Lower leg skin (tissue), 4 donors: ENCODE data around the gene RASSF5. TPM values are rescaled to one million over a fixed set of nuclear protein-coding genes. Genes with fewer than 3 reads are reported as not detected.

Experiments used
- DNase-seq, 2 donors: peaks; one replicate each; pipeline ENCODE4 v3.0.0-alpha.2; 2019; ENCODE audit warnings: low spot score in 2 of 2
- H3K4me3 ChIP-seq: fragments of 200-600 bp; sonication (generic); 2 replicates; pipeline ENCODE4 v1.5.1; 2017; ENCODE audit warnings: mild to moderate bottlenecking, low read depth; ENCODE audit not compliant: poor library complexity, severe bottlenecking
- CTCF ChIP-seq, 3 donors: fragments of 450-650 bp; IDR thresholded peaks; one replicate each; pipeline ENCODE4 v1.5.1; 2016; ENCODE audit warnings: antibody characterized with exemption in 3 of 3, mild to moderate bottlenecking in 3 of 3, moderate library complexity in 2 of 3
- POLR2A ChIP-seq, 2 donors: fragments of 450-650 bp; IDR thresholded peaks; one replicate each; pipeline ENCODE4 v1.6.1; 2016 to 2017; ENCODE audit warnings: antibody characterized with exemption in 2 of 2, mild to moderate bottlenecking in 1 of 2, moderate library complexity in 1 of 2
- WGBS, 2 donors: methylation state at CpG; one replicate each; pipeline ENCODE4 v1.1.5; 2018; 5-methylcytosine and 5-hydroxymethylcytosine counted together
- intact Hi-C: fragments of 100-400 bp; cut with DNase I; formaldehyde crosslinking; loops from one replicate; pipeline ENCODE4 v1.15.0; 2023; ENCODE audit warnings: low total_unique reads
- total RNA-seq, 4 donors: library from RNA; depleted of rRNA; stranded (reverse); fragments of >200 nt; gene quantifications; one replicate each; pipeline ENCODE4 v1.1.0, GENCODE V29; 2016

RASSF5 gene
- total RNA-seq, 4 donors from 2014 or later, result 81.3 to 102 (median 86.1) TPM

- intact Hi-C loops, result no loop called here
- H3K4me3 ChIP-seq, result no peak overlapping the region
- WGBS, 2 donors, result 83 to 84% methylated on average over 3 of the region's 3 CpGs
- TF ChIP-seq CTCF (IDR thresholded peaks at IDR 0.05) (no peak), POLR2A (IDR thresholded peaks at IDR 0.05) (no peak)
- no peak for DNase-seq
Observed at GRCh38 chr1:206575894-206576737, 68.8 kb downstream of the RASSF5 start.

- no peak for DNase-seq
- H3K4me3 ChIP-seq, result no peak overlapping the region
- no peak for TF ChIP-seq POLR2A (IDR thresholded peaks at IDR 0.05)
- TF ChIP-seq CTCF (IDR thresholded peaks at IDR 0.05), result no peak
- 70 to 72% methylated on average over 4 of the region's 4 CpGs for WGBS, 2 donors
- intact Hi-C loops, result no loop called here
Observed at GRCh38 chr1:206577626-206578025, 70.3 kb downstream of the RASSF5 start.

- WGBS, 2 donors, result 69 to 78% methylated on average over 10 of the region's 10 CpGs
- no peak overlapping the region for H3K4me3 ChIP-seq
- intact Hi-C loops, result no loop called here
- DNase-seq, result no peak
- TF ChIP-seq POLR2A (IDR thresholded peaks at IDR 0.05) (no peak), CTCF (IDR thresholded peaks at IDR 0.05) (no peak)
Observed at GRCh38 chr1:206578068-206578977, 71.0 kb downstream of the RASSF5 start.

- no peak for DNase-seq
- H3K4me3 ChIP-seq, result no peak overlapping the region
- TF ChIP-seq CTCF (IDR thresholded peaks at IDR 0.05) (no peak), POLR2A (IDR thresholded peaks at IDR 0.05) (no peak)
Observed at GRCh38 chr1:206578978-206579374, 71.6 kb downstream of the RASSF5 start.

GRCh38 chr1:206579747-206580437, 72.6 kb downstream of the RASSF5 start:
- TF ChIP-seq CTCF (IDR thresholded peaks at IDR 0.05) (no peak), POLR2A (IDR thresholded peaks at IDR 0.05) (no peak)
- H3K4me3 ChIP-seq, result no peak overlapping the region
- peak; percentile 67 to 93 for DNase-seq
- intact Hi-C loops, result loop anchor here (5.0 kb wide), 1 partner anchor 88 kb away; no protein-coding TSS in a partner anchor
- WGBS, 2 donors, result 60 to 73% methylated on average over 11 of the region's 11 CpGs

More at GRCh38 chr1:206578978-206579374, 71.6 kb downstream of the RASSF5 start:
- 69% methylated on average over 4 of the region's 4 CpGs for WGBS, 2 donors
- intact Hi-C loops, result no loop called here
